HUES48 (cell line): ENCODE data around the gene DERA.

ENCODE experiments used
- H3K27ac ChIP-seq: one replicate; pipeline ENCODE4 v1.7.0; 2013; ENCODE audit warnings: low read depth, low read length, inconsistent platforms
- H3K27me3 ChIP-seq: 2 replicates; pipeline ENCODE4 v1.6.1; 2013; ENCODE audit warnings: mild to moderate bottlenecking, low read length; ENCODE audit not compliant: control insufficient read depth, insufficient read depth
- H3K36me3 ChIP-seq: 2 replicates; pipeline ENCODE4 v1.6.1; 2013; ENCODE audit warnings: low read length; ENCODE audit not compliant: control insufficient read depth, insufficient read depth
- H3K4me1 ChIP-seq: 2 replicates; pipeline ENCODE4 v1.6.1; 2013; ENCODE audit warnings: mild to moderate bottlenecking, low read length; ENCODE audit not compliant: control insufficient read depth, insufficient read depth
- H3K4me3 ChIP-seq: 2 replicates; pipeline ENCODE4 v1.5.1; 2013; ENCODE audit warnings: mild to moderate bottlenecking, low read depth, low read length
- H3K9ac ChIP-seq: 2 replicates; pipeline ENCODE4 v1.6.1; 2013; ENCODE audit warnings: mild to moderate bottlenecking, low read depth, low read length, moderate library complexity
- H3K9me3 ChIP-seq: 2 replicates; pipeline ENCODE4 v1.6.1; 2013; ENCODE audit warnings: low read length; ENCODE audit not compliant: control insufficient read depth, insufficient read depth

DERA gene

DNA sequence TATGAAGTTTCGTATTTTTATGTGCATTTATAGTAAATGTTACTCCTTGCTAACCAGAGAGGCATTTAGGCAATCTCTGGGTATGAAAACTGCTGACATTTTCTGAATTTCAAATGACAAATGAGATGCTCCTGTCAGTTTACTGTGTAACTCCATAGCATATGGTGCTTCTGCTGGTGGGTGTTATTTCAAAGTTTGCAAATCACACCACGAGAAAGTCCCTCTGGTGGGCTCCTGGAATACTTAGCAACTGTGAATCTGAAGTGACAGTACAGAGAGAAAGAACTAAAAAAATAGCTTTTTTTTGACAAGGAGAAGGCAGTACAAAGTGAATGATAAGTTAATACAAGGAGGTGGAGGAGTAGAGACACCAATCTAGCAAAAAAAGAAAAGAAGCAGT, 161.5 kb downstream of the DERA start:
- no peaks in the 10 kb centered on the region for H3K27me3 ChIP-seq
- no peak overlapping the region for H3K4me3 ChIP-seq
- no peaks in the 10 kb centered on the region for H3K9me3 ChIP-seq
- no peak overlapping the region for H3K27ac ChIP-seq
- no peak overlapping the region for H3K9ac ChIP-seq
- no peaks in the 10 kb centered on the region for H3K36me3 ChIP-seq
- no peaks in the 10 kb centered on the region for H3K4me1 ChIP-seq

DNA sequence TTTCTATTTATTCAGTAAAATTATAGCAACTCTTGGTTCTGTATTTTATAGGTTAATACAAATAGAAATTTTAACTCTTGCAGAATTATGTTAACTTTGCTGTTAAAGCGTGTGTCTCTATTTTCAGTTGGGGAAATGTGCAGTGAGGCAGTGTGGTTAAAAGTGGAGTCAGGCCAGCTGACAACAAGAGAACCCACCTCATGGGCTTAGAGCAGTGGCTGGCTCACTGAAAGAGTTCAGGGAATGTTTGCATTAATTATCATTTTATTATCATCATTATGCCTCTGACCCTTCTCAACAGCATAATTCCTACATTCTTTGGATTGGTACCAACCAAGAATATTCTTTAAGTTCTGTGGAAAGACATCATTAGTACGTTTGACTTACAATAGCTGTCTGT, 163.8 kb downstream of the DERA start:
- no peak overlapping the region for H3K4me3 ChIP-seq
- no peaks in the 10 kb centered on the region for H3K9me3 ChIP-seq
- no peaks in the 10 kb centered on the region for H3K36me3 ChIP-seq
- no peaks in the 10 kb centered on the region for H3K27me3 ChIP-seq
- no peak overlapping the region for H3K9ac ChIP-seq
- H3K4me1 ChIP-seq: no peaks in the 10 kb centered on the region
- H3K27ac ChIP-seq: no peak overlapping the region

GRCh38 chr12:16075887-16076286, 164.8 kb downstream of the DERA start:
- Histone ChIP-seq H3K4me3 (no peak overlapping the region), H3K27me3 (no peaks in the 10 kb centered on the region), H3K27ac (no peak overlapping the region), H3K9me3 (no peaks in the 10 kb centered on the region), H3K36me3 (no peaks in the 10 kb centered on the region), H3K9ac (no peak overlapping the region), H3K4me1 (no peaks in the 10 kb centered on the region)

- H3K4me3 ChIP-seq: no peak overlapping the region
Observed at GRCh38 chr12:16076557-16076956, 165.4 kb downstream of the DERA start.

DNA sequence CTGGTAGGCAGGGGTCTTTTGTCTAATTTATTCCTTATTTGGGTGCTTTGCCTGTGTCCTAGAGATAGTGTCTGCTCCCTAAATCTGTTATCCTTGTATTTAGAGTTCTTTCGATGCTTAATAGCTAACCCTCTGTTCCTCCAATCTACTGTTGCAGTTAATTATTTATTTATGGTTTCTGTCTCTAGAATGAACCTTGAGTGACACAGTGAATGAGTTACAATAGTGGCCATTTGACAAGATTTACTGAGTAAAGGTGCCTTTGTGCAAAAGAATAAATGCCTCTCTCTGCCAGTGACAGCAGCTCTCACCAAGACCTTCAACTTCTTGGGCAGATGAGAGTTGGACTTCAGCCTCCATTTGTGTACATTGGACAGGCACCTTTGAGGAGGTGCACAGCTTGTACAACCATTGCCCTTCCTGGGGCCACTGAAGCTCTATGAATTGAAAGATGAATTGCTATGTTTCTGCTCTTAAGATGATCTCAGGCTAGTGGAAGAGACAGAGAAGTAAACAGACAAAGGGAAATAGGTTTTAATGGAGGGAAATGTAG, 165.9 kb downstream of the DERA start:
- no peak overlapping the region for H3K27ac ChIP-seq
- H3K36me3 ChIP-seq: no peaks in the 10 kb centered on the region
- H3K4me3 ChIP-seq: no peak overlapping the region
- no peaks in the 10 kb centered on the region for H3K9me3 ChIP-seq
- no peaks in the 10 kb centered on the region for H3K27me3 ChIP-seq
- no peaks in the 10 kb centered on the region for H3K4me1 ChIP-seq
- H3K9ac ChIP-seq: no peak overlapping the region

More at GRCh38 chr12:16076557-16076956, 165.4 kb downstream of the DERA start:
- Histone ChIP-seq H3K9ac (no peak overlapping the region), H3K36me3 (no peaks in the 10 kb centered on the region), H3K27ac (no peak overlapping the region), H3K27me3 (no peaks in the 10 kb centered on the region), H3K9me3 (no peaks in the 10 kb centered on the region), H3K4me1 (no peaks in the 10 kb centered on the region)

DNA sequence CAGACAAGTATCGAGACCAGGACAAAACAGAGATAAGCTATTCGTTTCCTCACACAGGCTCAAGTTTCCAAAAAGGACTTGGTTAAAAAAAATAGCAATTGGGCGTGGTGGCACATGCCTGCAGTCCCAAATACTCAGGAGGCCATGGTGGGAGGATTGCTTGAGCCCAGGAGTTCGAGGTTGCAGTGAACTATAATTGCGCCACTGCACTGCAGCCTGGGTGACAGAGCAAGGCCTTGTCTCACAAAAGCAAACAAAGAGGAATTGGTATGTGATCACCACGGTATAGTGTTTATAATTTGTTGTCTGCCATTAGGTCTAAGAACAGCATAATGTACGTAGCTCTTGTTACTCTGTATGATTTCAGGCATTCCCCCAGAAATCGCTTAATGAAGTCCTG, 175.3 kb downstream of the DERA start:
- Histone ChIP-seq H3K36me3 (no peaks in the 10 kb centered on the region), H3K9ac (no peak overlapping the region), H3K9me3 (no peaks in the 10 kb centered on the region), H3K27ac (no peak overlapping the region), H3K27me3 (no peaks in the 10 kb centered on the region), H3K4me3 (no peak overlapping the region), H3K4me1 (peaks cover 23% of the 10 kb centered on the region)

- Histone ChIP-seq H3K9ac (no peak overlapping the region), H3K4me3 (no peak overlapping the region), H3K27ac (no peak overlapping the region), H3K27me3 (no peaks in the 10 kb centered on the region), H3K4me1 (peaks cover 23% of the 10 kb centered on the region), H3K36me3 (no peaks in the 10 kb centered on the region), H3K9me3 (no peaks in the 10 kb centered on the region)
Observed at GRCh38 chr12:16086942-16087341, 175.8 kb downstream of the DERA start.
